GM06990 (cell line): ENCODE measurements around the gene WDR36.

Source experiments
- DNase-seq: peaks from one replicate; pipeline ENCODE4 v3.0.0-alpha.2; 2011; ENCODE audit not compliant: insufficient read length; ENCODE audit errors: extremely low read depth
- H3K27me3 ChIP-seq: replicated peaks from 2 replicates; pipeline ENCODE4 v1.6.0; 2011; ENCODE audit warnings: low read length; ENCODE audit not compliant: control insufficient read depth, insufficient read depth
- H3K36me3 ChIP-seq: 2 replicates; pipeline ENCODE4 v1.5.1; 2011; ENCODE audit warnings: low read length; ENCODE audit not compliant: control insufficient read depth, insufficient read depth
- H3K4me3 ChIP-seq: replicated peaks from 2 replicates; pipeline ENCODE4 v1.5.1; 2011; ENCODE audit warnings: low read depth, mild to moderate bottlenecking, control low read depth, low read length
- CTCF ChIP-seq: IDR thresholded peaks from 2 replicates; pipeline ENCODE4 v1.5.1; 2011; ENCODE audit warnings: low read length, control low read depth, mild to moderate bottlenecking, inconsistent platforms; ENCODE audit not compliant: insufficient read depth, poor library complexity, severe bottlenecking

WDR36 gene

GRCh38 chr5:111172504-111172903 lies 80.4 kb downstream of the WDR36 start:
- DNase-seq = no peak
- H3K4me3 ChIP-seq = no peak overlapping the region

GRCh38 chr5:111173476-111173875 lies 81.3 kb downstream of the WDR36 start:
- no peak for TF ChIP-seq CTCF
- Histone ChIP-seq H3K4me3 (no peak overlapping the region), H3K36me3 (no peaks in the 10 kb centered on the region), H3K27me3 (no peaks in the 10 kb centered on the region)
- DNase-seq = no peak

More at GRCh38 chr5:111172504-111172903, 80.4 kb downstream of the WDR36 start:
- Histone ChIP-seq H3K27me3 (no peaks in the 10 kb centered on the region), H3K36me3 (no peaks in the 10 kb centered on the region)
- TF ChIP-seq CTCF = no peak
